Measurements from ENCODE around the gene KLHL4.
"Not testable (repeated sequence)": the region's sequence is repeated elsewhere in the genome, so short reads cannot be mapped to it uniquely, and the experiment has no call there.

GRCh38 chrX:87688113-87688748 lies 170.6 kb downstream of the KLHL4 start:
- TF ChIP-seq, protein P1, sequence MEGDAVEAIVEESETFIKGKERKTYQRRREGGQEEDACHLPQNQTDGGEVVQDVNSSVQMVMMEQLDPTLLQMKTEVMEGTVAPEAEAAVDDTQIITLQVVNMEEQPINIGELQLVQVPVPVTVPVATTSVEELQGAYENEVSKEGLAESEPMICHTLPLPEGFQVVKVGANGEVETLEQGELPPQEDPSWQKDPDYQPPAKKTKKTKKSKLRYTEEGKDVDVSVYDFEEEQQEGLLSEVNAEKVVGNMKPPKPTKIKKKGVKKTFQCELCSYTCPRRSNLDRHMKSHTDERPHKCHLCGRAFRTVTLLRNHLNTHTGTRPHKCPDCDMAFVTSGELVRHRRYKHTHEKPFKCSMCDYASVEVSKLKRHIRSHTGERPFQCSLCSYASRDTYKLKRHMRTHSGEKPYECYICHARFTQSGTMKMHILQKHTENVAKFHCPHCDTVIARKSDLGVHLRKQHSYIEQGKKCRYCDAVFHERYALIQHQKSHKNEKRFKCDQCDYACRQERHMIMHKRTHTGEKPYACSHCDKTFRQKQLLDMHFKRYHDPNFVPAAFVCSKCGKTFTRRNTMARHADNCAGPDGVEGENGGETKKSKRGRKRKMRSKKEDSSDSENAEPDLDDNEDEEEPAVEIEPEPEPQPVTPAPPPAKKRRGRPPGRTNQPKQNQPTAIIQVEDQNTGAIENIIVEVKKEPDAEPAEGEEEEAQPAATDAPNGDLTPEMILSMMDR (IDR thresholded peaks at IDR 0.05): not testable (repeated sequence)
- not testable (repeated sequence) for TF ChIP-seq POLR2A (IDR thresholded peaks at IDR 0.05)
